ENCODE data around the gene TNFRSF14.

The TNFRSF14 gene

GRCh38 chr1:2528611-2528965 lies 27.6 kb upstream of the TNFRSF14 start:
- no peak for TF ChIP-seq CTCF (conservative IDR thresholded peaks at IDR 0.05)
- TF ChIP-seq ZFX (IDR thresholded peaks at IDR 0.05): no peak
- peak overlapping the region; percentile 85 for H3K27ac ChIP-seq

GRCh38 chr1:2528966-2529783 lies 27.0 kb upstream of the TNFRSF14 start:
- TF ChIP-seq CTCF (conservative IDR thresholded peaks at IDR 0.05): no peak
- no peak for TF ChIP-seq ZFX (IDR thresholded peaks at IDR 0.05)
- peak overlapping the region; percentile 85 for H3K27ac ChIP-seq

GRCh38 chr1:2529784-2530512 lies 26.2 kb upstream of the TNFRSF14 start, which contains the start of gene HES5:
TSS of gene HES5 (minus strand) at chr1:2530263. CDS start at chr1:2530164, 99 bp downstream.
- TF ChIP-seq ZFX (IDR thresholded peaks at IDR 0.05) (no peak), CTCF (conservative IDR thresholded peaks at IDR 0.05) (no peak)
- peak within 1 kb of the TSS; percentile 72 for H3K27ac ChIP-seq

GRCh38 chr1:2530513-2531361 lies 25.4 kb upstream of the TNFRSF14 start:
- peak; percentile 63; the same call in 1 of the 2 replicates for TF ChIP-seq ZFX (IDR thresholded peaks at IDR 0.05)
- no peak for TF ChIP-seq CTCF (conservative IDR thresholded peaks at IDR 0.05)
- peak overlapping the region; percentile 72 for H3K27ac ChIP-seq

- TF ChIP-seq CTCF (conservative IDR thresholded peaks at IDR 0.05): no peak
- no peak for TF ChIP-seq ZFX (IDR thresholded peaks at IDR 0.05)
- H3K27ac ChIP-seq: no peak overlapping the region
These were observed 23.5 kb upstream of the TNFRSF14 start for GRCh38 chr1:2532485-2533160.

- TF ChIP-seq CTCF (conservative IDR thresholded peaks at IDR 0.05) (no peak), ZFX (IDR thresholded peaks at IDR 0.05) (no peak)
- H3K27ac ChIP-seq: no peak overlapping the region
These were observed 22.8 kb upstream of the TNFRSF14 start for GRCh38 chr1:2533365-2533764.
